Tibial nerve (tissue), 4 donors: ENCODE data around the gene PPM1H. TPM values are rescaled to one million over a fixed set of nuclear protein-coding genes. Genes with fewer than 3 reads are reported as not detected.
A peak's percentile ranks its signal among the peaks of the same experiment; 100 is the strongest.

ENCODE experiments used
- DNase-seq, 2 donors: peaks; one replicate each; pipeline ENCODE4 v3.0.0-alpha.2; 2019; ENCODE audit warnings: low spot score in 2 of 2
- H3K27ac ChIP-seq, 4 donors: fragments of 200-600 bp; sonication (generic) in 3 of 4; one replicate each; pipeline ENCODE4 v1.5.1; 2017 to 2019; ENCODE audit warnings: mild to moderate bottlenecking in 1 of 4
- H3K27me3 ChIP-seq, 2 donors: fragments of 200-600 bp; sonication (generic) in 1 of 2; one replicate each; pipeline versions ENCODE4 v1.5.1 to v1.6.0; 2017 to 2019
- H3K36me3 ChIP-seq, 3 donors: fragments of 200-600 bp; sonication (generic); one replicate each; pipeline ENCODE4 v1.5.1; 2018 to 2019
- H3K4me1 ChIP-seq, 4 donors: fragments of 200-600 bp; sonication (generic) in 3 of 4; one replicate each; pipeline ENCODE4 v1.5.1; 2017 to 2019
- H3K4me3 ChIP-seq, 4 donors: fragments of 200-600 bp; sonication (generic) in 3 of 4; one replicate each; pipeline ENCODE4 v1.5.1; 2017 to 2019; ENCODE audit warnings: mild to moderate bottlenecking in 1 of 4, moderate library complexity in 1 of 4
- H3K9me3 ChIP-seq, 4 donors: fragments of 200-600 bp; sonication (generic) in 3 of 4; one replicate each; pipeline ENCODE4 v1.5.1; 2017 to 2019
- CTCF ChIP-seq, 5 experiments: fragments of 200-600 bp in 3 of 5; fragments of 450-650 bp in 2 of 5; sonication (generic) in 3 of 5; IDR thresholded peaks; one replicate each; pipeline ENCODE4 v1.5.1; 2016 to 2019; ENCODE audit warnings: antibody characterized with exemption in 5 of 5, mild to moderate bottlenecking in 3 of 5, moderate library complexity in 2 of 5
- EP300 ChIP-seq, 2 donors: sonication (generic); formaldehyde crosslinking; IDR thresholded peaks; one replicate each; pipeline ENCODE4 v1.6.1; 2017; ENCODE audit warnings: antibody characterized with exemption in 2 of 2, mild to moderate bottlenecking in 1 of 2
- POLR2A ChIP-seq, 2 donors: fragments of 450-650 bp; IDR thresholded peaks; one replicate each; pipeline ENCODE4 v1.6.1; 2017; ENCODE audit warnings: antibody characterized with exemption in 2 of 2, mild to moderate bottlenecking in 2 of 2, moderate library complexity in 2 of 2
- WGBS, 2 donors: methylation state at CpG; one replicate each; pipeline ENCODE4 v1.1.5; 2018; 5-methylcytosine and 5-hydroxymethylcytosine counted together
- total RNA-seq, 4 donors: library from RNA; depleted of rRNA; stranded (reverse); fragments of >200 nt; gene quantifications; one replicate each; pipeline ENCODE4 v1.1.0, GENCODE V29; 2016

Gene PPM1H
- total RNA-seq, 4 donors from 2014 or later, result 0.78 to 2.6 (median 1.3) TPM

- H3K27ac ChIP-seq, result no peak overlapping the region
- 87 to 92% methylated on average over 4 of the region's 4 CpGs for WGBS, 2 donors
- TF ChIP-seq CTCF (IDR thresholded peaks at IDR 0.05), result no peak
- no peak for TF ChIP-seq EP300 (IDR thresholded peaks at IDR 0.05)
- no peak for TF ChIP-seq POLR2A (IDR thresholded peaks at IDR 0.05)
- H3K4me3 ChIP-seq, result no peak overlapping the region
- no peaks in the 10 kb centered on the region for H3K27me3 ChIP-seq
- H3K4me1 ChIP-seq, result peaks cover 0 to 27% (median 15%) of the 10 kb centered on the region in 4 donors
- H3K9me3 ChIP-seq, result no peaks in the 10 kb centered on the region
- no peaks in the 10 kb centered on the region for H3K36me3 ChIP-seq
- no peak for DNase-seq
These were observed 229.1 kb downstream of the PPM1H start for GRCh38 chr12:62705846-62706245.

DNA sequence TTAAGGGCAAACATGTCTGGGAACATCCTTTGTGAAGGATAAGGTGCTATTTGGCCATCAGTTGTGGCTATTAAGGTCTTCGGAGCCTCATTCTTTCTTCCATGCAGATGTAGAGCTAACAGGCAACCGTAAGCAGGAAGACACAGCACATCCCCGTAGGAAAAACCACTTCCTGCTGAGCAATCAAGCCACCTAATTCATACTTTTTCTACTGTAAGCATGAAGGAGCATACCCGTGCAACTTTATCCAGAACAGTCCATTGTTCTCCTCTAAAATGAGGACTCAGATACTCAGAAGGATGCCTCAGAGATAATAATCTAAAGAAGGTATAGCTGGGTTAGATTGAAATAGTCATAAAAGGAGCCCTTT, 232.0 kb downstream of the PPM1H start:
- DNase-seq, result no peak
- Histone ChIP-seq H3K4me3 (no peak overlapping the region), H3K4me1 (peaks cover 0 to 34% (median 16%) of the 10 kb centered on the region in 4 donors), H3K36me3 (no peaks in the 10 kb centered on the region), H3K27me3 (no peaks in the 10 kb centered on the region), H3K9me3 (no peaks in the 10 kb centered on the region), H3K27ac (peak overlapping the region in 2 of 4 donors; percentile 58 to 80)
- 38 to 57% methylated on average over 4 of the region's 4 CpGs for WGBS, 2 donors
- TF ChIP-seq CTCF (IDR thresholded peaks at IDR 0.05), result no peak
- TF ChIP-seq EP300 (IDR thresholded peaks at IDR 0.05), result no peak
- TF ChIP-seq POLR2A (IDR thresholded peaks at IDR 0.05), result no peak

GRCh38 chr12:62701492-62701891, 233.5 kb downstream of the PPM1H start:
- TF ChIP-seq POLR2A (IDR thresholded peaks at IDR 0.05) (no peak), EP300 (IDR thresholded peaks at IDR 0.05) (no peak), CTCF (IDR thresholded peaks at IDR 0.05) (no peak)
- Histone ChIP-seq H3K27ac (no peak overlapping the region), H3K4me1 (peaks cover 0 to 42% (median 16%) of the 10 kb centered on the region in 4 donors), H3K27me3 (no peaks in the 10 kb centered on the region), H3K9me3 (no peaks in the 10 kb centered on the region), H3K36me3 (no peaks in the 10 kb centered on the region), H3K4me3 (no peak overlapping the region)
- no peak for DNase-seq
- 68 to 75% methylated on average over 5 of the region's 5 CpGs for WGBS, 2 donors

DNA sequence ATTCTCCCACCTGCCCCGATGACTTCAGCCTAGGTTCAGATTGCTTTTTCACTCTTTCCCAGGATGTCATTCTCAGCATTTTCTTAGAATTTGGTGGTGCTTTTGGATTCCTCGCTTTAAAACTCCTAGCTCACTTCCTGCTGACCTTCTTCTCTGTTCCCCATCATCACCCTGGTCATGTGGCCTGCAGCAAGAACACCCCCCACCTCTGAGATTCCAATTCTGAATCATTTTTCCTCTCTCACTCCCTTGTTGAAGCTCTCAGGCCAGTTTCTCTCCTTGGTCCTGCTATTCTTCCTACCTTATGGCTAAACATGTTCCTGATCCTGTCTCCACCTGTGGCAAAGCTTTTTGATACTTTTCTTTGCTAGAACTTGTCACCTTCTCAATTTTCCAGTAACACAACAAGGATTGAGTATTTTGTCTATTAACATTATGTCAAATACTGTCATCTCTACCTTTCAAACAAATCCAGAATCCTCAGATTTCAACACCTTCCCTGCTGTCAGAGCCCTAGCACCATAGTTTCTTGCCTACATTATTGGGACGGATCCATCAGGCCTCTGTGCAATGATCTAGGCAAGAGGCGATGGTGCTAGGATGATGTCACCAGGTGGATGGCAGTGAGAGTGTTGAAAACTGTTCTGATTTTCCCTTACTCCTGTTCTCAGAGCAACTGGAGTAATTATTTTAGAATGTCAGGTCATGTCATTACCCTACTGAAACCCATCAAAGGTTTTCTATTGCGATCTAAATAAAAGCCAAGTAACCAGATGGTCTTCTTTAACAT, 234.7 kb downstream of the PPM1H start:
- H3K27me3 ChIP-seq, result no peaks in the 10 kb centered on the region
- 93 to 99% methylated on average over 5 of the region's 5 CpGs for WGBS, 2 donors

More for the DNA sequence above, 234.7 kb downstream of the PPM1H start:
- H3K36me3 ChIP-seq, result no peaks in the 10 kb centered on the region
- TF ChIP-seq POLR2A (IDR thresholded peaks at IDR 0.05) (no peak), CTCF (IDR thresholded peaks at IDR 0.05) (no peak), EP300 (IDR thresholded peaks at IDR 0.05) (no peak)
- H3K9me3 ChIP-seq, result no peaks in the 10 kb centered on the region
- DNase-seq, result no peak
- H3K27ac ChIP-seq, result no peak overlapping the region
- peaks cover 0 to 42% (median 16%) of the 10 kb centered on the region in 4 donors for H3K4me1 ChIP-seq
- no peak overlapping the region for H3K4me3 ChIP-seq
